Left forelimb (tissue), 1 donor: Measurements from ENCODE around the gene PLOD1.
"Not testable (repeated sequence)": the region's sequence is repeated elsewhere in the genome, so short reads cannot be mapped to it uniquely, and the experiment has no call there.

Experiments
- DNase-seq: peaks from one replicate; pipeline ENCODE4 v3.0.0-alpha.2; 2018; ENCODE audit warnings: low spot score

Gene PLOD1

DNA sequence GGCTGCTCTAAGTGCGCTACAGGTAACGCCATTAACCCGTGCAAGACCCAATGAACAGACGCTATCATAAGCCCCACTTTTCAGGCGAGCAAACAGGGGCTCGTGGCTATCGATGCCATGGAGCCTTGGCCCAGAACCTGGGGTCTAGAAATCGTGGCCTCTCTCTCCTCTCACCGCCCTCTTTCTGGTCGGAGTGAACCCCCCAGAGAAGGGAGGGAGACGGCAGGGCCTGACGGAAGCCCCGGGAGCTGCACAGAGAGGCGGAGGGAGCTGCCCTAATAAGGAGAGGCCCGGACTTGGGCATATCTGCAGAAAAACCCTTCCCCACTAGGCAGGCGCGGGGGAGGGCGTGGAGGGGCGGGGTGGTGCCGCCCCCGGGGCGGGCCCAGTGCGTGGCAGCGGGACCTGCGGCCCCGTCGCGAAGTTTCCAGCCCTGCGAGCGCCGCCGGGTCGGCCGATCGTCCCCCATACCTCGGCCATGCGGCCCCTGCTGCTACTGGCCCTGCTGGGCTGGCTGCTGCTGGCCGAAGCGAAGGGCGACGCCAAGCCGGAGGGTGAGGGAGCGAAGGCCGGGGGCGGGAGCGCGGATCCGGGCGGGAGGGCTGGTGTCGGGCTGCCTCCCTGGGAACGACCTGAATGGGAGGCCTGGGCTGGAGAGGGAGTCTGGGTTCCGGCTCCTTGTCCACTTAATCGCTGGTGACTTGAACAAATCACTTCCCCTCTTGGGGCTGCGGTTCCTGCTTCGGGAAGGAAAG lies at the start of gene PLOD1:
PLOD1 (plus strand) TSS at position 416 of the 755 bp plus-strand sequence; CDS start at position 479, 63 bp downstream.
- peak; percentile 95 for DNase-seq

GRCh38 chr1:11885916-11886315 lies 48.6 kb upstream of the PLOD1 start:
- DNase-seq, result no peak

GRCh38 chr1:11886986-11887665 lies 47.4 kb upstream of the PLOD1 start:
- DNase-seq, result no peak

DNA sequence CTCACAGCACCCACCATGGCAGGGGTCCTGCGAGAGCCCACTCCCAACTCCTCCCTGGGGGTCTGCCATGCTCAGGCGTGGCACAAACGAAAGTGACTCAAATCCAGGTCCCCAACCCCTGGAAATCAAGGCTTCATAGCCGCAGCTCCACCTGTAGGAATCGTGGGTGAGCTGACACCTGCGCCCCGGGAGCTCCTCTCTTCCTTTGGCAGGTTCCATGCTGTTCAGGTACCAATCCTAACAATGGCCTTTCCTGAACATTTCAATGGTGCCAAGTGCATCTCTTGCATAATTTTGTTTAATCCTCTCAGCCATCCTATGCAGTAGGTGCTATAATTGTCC lies 46.9 kb upstream of the PLOD1 start:
- no peak for DNase-seq

DNA sequence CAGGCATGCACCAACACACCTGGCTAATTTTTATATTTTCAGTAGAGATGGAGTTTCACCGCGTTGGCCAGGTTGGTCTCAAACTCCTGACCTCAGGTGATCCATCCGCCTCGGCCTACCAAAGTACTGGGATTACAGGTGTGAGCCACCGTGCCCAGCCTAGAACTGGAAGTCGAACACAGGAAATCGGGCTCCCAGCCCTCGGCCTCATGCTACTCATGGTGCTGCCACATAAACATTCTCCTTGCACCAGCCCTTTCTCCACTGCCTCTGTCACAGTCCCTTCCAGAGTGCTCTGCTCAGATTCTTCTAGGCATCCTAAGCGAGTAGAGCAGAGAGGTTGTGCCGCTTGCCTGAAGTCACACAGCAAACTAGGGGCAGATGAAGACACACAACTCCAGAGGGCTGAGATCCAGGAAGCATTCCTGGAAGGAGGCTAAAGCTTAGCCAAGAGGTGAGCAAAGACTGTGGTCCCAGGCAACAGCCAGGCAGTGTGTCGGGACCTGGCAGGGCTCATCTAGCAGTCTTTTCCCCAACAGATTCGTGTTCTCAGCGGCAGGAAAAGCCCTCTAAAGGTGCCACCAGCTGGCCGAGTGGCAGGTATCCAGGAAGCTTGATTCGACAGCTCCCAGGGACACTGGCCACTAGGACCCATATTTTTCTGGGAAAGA lies 46.2 kb upstream of the PLOD1 start:
- DNase-seq, result no peak

GRCh38 chr1:11888877-11889208 lies 45.7 kb upstream of the PLOD1 start:
- no peak for DNase-seq

DNA sequence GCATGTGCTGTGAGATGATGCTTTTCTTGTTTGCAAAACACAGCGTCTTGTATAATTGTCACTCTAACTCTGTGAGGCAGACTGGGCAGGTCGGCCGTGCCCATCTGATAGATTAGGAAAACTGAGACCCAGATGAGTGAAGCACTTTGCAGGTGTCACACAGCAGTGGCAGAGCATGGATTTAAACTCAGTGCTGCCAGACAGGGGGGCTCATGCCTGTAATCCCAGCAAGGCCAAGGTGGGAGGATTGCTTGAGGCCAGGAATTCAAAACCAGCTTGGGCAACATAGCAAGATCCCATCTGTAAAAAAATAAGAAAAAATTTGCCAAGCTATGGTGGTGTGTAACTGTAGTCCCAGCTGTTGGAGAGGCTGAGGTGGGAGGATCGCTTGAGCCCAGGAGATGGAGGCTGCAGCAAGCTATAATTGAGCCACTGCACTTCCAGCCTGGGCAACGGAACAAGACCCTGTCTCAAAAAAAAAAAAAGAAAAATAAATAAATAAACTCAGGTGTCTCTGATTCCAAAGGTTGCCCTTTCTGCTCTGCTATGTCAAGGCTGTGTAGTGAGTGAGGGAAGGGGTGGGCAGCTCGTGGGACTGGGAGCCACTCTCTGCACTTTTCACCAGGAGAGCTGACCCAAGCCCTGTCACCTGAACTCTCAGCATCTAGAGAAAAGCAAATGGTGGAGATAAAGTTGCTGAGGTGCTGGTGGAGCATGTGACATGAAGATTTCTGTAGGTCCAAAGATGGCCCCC lies 42.9 kb upstream of the PLOD1 start:
- no peak for DNase-seq

GRCh38 chr1:11893907-11894251 lies 40.6 kb upstream of the PLOD1 start:
- DNase-seq, result no peak

GRCh38 chr1:11894501-11894900 lies 40.0 kb upstream of the PLOD1 start:
- not testable (repeated sequence) for DNase-seq

DNA sequence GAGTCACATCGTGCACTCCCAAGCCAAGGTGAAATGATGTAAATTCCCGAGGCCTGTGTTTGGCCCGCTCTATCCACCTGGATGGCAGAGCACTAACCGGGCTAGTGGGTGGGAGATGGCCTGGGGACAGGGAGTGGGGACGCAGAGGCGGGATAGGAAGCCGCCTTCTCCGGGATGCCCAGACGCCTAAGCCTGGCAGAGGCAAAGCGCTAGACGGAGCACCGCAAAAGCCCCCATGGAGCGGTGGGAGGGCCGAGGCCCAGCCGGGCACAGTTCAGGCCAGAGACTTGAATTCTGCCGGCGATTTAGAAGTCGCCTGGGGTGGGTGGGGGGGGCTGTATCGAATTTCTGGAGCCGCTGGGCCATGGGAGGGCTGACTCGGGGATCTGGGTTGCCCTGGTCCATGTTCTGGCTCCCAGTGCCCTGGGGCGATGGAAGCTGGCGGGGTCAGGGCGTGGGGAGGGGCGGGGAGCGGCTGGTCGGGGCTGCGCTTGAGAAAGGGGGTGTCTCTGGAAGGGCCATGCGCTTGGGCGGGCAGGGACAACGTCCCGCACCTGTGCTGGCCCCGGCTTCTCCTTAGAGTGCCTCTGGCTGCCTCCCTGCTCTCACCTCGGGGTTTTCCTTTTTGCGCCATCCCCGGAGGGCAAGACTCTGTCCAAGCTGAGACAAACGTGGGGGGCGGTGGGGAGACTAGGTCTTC lies 36.3 kb upstream of the PLOD1 start:
- DNase-seq, result no peak

GRCh38 chr1:11898831-11899467 lies 35.6 kb upstream of the PLOD1 start:
- DNase-seq, result no peak

DNA sequence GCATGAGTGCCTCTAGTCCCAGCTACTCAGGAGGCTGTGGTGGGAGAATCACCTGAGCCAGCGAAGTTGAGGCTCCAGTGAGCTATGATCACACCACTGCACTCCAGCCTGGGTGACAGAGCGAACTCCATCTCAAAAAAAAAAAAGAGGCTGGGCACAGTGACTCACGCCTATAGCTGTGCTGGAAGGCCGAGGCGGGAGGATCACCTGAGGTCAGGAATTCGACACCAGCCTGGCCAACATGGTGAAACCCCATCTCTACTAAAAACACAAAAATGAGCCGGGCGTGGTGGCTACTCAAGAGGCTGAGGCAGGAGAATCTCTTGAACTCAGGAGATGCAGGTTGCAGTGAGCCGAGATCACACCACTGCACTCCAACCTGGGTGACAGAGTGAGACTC lies 33.1 kb upstream of the PLOD1 start:
- not testable (repeated sequence) for DNase-seq

- DNase-seq, result no peak
These were observed 31.3 kb upstream of the PLOD1 start for GRCh38 chr1:11903210-11903609.

- DNase-seq, result not testable (repeated sequence)
These were observed 30.4 kb upstream of the PLOD1 start for GRCh38 chr1:11904156-11904555.

DNA sequence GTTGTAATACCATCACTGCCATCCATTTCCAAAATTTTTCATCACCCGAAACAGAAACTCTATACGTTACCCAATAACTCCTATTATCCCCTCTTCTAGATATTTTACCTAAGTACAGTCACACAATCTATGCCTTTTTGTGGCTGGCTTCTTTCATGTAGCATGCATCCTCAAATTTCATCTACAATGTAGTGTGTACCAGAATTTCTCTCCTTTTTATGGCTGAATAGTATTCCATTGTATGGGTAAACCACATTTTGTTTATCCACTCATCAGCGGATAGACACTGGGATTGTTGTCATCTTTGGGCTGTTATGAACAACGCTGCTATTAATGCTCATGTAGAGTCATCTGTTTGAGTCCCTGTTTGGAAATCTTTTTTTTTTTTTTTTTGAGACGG lies 29.5 kb upstream of the PLOD1 start:
- DNase-seq, result no peak

DNA sequence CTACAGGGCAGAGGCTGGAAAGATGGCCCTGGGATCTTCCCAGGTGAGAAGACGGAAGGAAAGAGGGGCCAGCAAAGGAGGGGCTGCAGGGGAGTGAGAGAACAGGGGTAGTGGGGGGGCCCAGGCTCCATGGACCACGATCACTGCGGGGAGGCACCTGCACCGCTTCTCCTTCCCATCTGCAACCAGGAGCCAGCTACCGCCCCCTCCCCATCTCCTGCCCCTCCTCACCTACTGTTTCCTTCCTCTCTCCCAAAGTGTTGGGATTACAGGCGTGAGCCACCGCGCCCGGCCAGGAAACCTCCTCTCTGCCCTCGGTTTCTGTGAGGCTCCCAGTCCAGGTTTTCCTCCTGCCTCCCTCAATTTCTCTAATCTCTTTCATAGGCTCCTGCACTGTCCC lies 27.6 kb upstream of the PLOD1 start:
- DNase-seq, result no peak

DNA sequence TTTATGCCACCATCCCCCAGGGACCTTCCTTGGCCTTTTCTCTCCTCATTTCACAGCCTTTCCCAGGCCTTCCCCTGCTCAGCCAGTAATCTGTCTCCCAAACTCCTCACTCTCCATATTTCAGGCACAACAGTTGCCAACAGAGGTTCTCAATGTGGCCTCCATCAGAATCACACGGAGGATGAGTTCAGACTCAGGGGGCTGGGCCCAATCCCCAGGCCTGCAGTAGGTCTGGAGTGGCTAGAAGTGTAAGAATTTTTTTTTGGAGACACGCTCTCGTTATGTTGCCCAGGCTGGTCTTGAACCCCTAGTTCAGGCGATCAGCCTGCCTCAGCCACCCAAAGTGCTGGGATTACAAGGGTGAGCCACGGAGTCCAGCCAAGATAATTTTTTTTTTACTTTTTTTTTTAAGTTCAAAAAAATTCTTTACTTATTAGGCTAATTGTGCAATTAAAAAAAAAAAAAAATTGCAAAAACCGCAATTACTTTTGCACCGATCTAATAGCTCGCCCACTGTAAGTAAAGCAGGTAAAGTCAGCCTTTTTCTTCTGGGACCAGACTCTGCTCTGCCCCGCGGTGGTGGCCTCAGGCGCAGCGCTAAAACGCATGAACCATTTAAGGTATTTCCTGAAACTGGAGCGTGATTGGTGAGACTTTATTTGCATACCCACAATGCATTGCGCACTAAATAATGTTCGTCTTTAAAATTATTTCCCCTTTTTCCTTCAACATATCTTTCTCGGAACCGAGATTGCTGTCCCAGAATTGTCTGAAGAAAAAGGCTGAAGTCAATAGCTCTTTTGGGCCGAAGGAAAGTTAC lies 27.0 kb upstream of the PLOD1 start:
- peak; percentile 94 for DNase-seq

DNA sequence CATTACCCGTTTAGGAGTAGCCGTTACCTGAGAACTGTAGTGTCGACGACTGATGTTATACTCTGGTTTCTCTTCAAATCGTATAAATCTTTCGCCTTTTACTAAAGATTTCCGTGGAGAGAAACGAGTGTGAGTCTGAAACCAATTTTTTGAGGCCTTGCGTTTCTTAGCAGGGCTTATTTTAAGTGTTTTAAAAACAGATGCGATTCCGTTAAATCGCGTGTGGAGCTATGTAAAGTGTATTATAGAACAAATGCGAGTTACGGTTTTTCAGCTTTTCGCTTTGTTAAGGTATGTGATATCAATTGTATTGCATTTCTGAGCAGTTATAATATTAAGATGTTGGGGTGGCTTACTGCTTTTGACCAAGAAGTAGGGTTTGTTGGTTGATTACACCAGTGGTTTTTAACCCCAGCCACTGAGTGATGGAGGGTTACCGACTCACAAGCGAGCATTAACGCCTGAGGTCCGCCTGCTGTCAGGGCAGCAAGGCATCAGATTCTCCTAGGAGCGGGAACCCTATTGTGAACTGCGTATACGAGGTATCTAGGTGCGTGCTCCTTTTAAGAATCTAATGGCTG lies 26.3 kb upstream of the PLOD1 start:
- peak; percentile 77 for DNase-seq

DNA sequence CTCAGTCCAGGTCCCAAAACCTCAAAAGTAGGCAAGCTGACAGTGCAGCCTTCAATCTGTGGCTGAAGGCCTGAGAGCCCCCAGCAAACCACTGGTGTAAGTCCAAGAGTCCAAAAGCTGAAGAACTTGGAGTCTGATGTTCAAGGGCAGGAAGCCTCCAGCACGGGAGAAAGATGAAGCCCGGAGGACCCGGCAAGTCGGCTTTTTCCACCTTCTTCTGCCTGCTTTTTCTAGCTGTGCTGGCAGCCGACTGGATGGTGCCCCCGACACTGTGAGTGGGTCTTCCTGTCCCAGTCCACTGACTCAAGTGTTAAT lies 23.6 kb upstream of the PLOD1 start:
- DNase-seq, result not testable (repeated sequence)

- DNase-seq, result no peak
These were observed 22.5 kb upstream of the PLOD1 start for GRCh38 chr1:11912000-11912399.
